GM23338 (cell line): ENCODE data around the gene DMKN.

Source experiments
- CREB1 ChIP-seq: fragments of 250-450 bp; sonication (Bioruptor Pico); IDR thresholded peaks from 2 replicates; pipeline ENCODE4 v1.5.0; 2020; ENCODE audit warnings: low read depth, mild to moderate bottlenecking, moderate library complexity
- CTCF ChIP-seq, 2 experiments: fragments of 200-600 bp in 1 of 2; sonication (generic) in 1 of 2; conservative IDR thresholded peaks; 2 replicates each; pipeline versions ENCODE4 v1.5.1 to v1.6.1; 2016 to 2017; ENCODE audit warnings: antibody characterized with exemption in 2 of 2, low read depth in 2 of 2, mild to moderate bottlenecking in 2 of 2, moderate library complexity in 1 of 2
- ETS1 ChIP-seq: IDR thresholded peaks from 2 replicates; pipeline ENCODE4 v1.6.1; 2016; ENCODE audit warnings: antibody characterized with exemption
- EZH2 ChIP-seq: fragments of 200-600 bp; sonication (generic); IDR thresholded peaks from one replicate; pipeline ENCODE4 v1.8.0; 2017; ENCODE audit warnings: antibody characterized with exemption, mild to moderate bottlenecking, low read depth; ENCODE audit not compliant: unreplicated experiment
- EZH2phosphoT487 ChIP-seq: fragments of 200-600 bp; sonication (generic); IDR thresholded peaks from one replicate; pipeline ENCODE4 v1.8.1; 2018; ENCODE audit warnings: antibody characterized with exemption; ENCODE audit not compliant: unreplicated experiment
- JUNB ChIP-seq: IDR thresholded peaks from one replicate; pipeline ENCODE4 v1.6.1; 2016; ENCODE audit warnings: antibody characterized with exemption; ENCODE audit not compliant: unreplicated experiment
- NANOG ChIP-seq: IDR thresholded peaks from 2 replicates; pipeline ENCODE4 v1.6.1; 2016; ENCODE audit warnings: antibody characterized with exemption, borderline replicate concordance
- POLR2AphosphoS5 ChIP-seq: IDR thresholded peaks from 2 replicates; pipeline ENCODE4 v1.6.1; 2016; ENCODE audit warnings: antibody characterized with exemption, low read depth
- REST ChIP-seq: IDR thresholded peaks from one replicate; pipeline ENCODE4 v1.6.1; 2018; ENCODE audit warnings: antibody characterized with exemption; ENCODE audit not compliant: unreplicated experiment
- STAT1 ChIP-seq: IDR thresholded peaks from one replicate; pipeline ENCODE4 v1.6.1; 2016; ENCODE audit warnings: antibody characterized with exemption; ENCODE audit not compliant: unreplicated experiment
- ZNF114 ChIP-seq: fragments of 250-450 bp; sonication (Bioruptor Pico); IDR thresholded peaks from 2 replicates; pipeline ENCODE4 v1.5.0; 2020; ENCODE audit warnings: mild to moderate bottlenecking, moderate library complexity
- ZNF331 ChIP-seq: fragments of 250-450 bp; sonication (Bioruptor Pico); IDR thresholded peaks from 2 replicates; pipeline ENCODE4 v1.5.0; 2020; ENCODE audit warnings: low read depth, mild to moderate bottlenecking, moderate library complexity

GRCh38 chr19:35524181-35524837 is 10.9 kb upstream of the DMKN start:
- TF ChIP-seq CTCF (conservative IDR thresholded peaks at IDR 0.05; ENCODE audit: low read depth in 2 of 2) (no peak), EZH2phosphoT487 (no peak), EZH2 (no peak), CREB1 (CRISPR knock-in tag) (no peak), POLR2AphosphoS5 (no peak), NANOG (no peak), REST (peak; percentile 60), JUNB (no peak), ZNF331 (CRISPR knock-in tag) (no peak), ZNF114 (no peak), ETS1 (no peak), STAT1 (no peak)
